Astrocyte of the cerebellum (primary cell): ENCODE data around the gene STON2.
"Not testable (repeated sequence)": the region's sequence is repeated elsewhere in the genome, so short reads cannot be mapped to it uniquely, and the experiment has no call there.

ENCODE experiments used
- DNase-seq: peaks from one replicate; pipeline ENCODE4 v3.0.0-alpha.2; 2011; ENCODE audit warnings: low read depth
- H3K4me3 ChIP-seq: 2 replicates; pipeline ENCODE4 v1.5.1; 2011; ENCODE audit warnings: mild to moderate bottlenecking, low read depth, low read length, moderate library complexity
- CTCF ChIP-seq: IDR thresholded peaks from 2 replicates; pipeline ENCODE4 v1.5.1; 2012; ENCODE audit warnings: low read length, low read depth, moderate library complexity, mild to moderate bottlenecking; ENCODE audit errors: missing control alignments
- in situ Hi-C: cut with HindIII; loops from 2 replicates; pipeline ENCODE4 v1.10.0; 2017; ENCODE audit warnings: low sequenced_read_pairs

The STON2 gene

GRCh38 chr14:81433378-81433777 lies 33.3 kb upstream of the STON2 start:
- H3K4me3 ChIP-seq: no peak overlapping the region
- no peak for DNase-seq
- TF ChIP-seq CTCF: no peak
- in situ Hi-C loops: no loop called here

DNA sequence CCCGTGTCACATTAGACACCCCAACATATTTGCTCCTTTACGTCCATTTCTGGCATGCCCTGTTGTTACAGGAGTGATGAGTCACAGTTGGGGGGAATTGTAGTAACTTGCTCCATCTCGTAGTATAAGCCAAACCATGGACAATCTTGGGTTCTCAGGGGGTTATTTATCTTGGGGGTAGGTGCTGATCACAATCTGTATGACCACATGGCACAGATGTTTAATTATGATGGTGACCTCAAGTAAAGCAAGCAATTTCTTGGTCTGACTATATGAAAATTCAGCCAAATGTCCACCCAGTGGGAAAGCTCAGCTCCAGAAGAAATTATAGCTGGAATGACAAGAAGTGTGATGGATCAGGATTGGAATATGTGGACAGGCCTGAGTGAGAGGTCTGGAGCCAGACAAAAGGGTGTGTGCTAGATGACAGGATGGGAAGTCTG lies 32.1 kb upstream of the STON2 start:
- no peak for TF ChIP-seq CTCF

DNA sequence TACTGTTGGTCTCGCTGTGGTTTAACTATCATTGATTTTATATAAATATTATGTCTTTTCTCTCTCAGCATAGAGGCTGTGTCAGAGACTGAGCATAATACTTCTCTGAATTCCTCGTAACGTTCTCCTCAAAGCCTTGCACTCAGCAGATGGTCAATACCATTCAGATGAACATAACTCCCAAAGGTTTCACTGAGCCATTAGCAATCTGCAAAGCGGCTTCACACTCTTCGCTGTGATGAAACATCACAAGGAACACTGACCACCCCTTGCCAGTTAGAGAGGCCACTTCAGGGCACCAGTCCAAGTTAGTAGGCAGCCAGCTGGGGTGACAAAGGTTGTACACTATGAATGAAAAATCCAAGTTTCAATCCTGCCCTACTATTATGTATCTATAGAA lies 30.1 kb upstream of the STON2 start:
- in situ Hi-C loops: no loop called here
- DNase-seq: no peak
- no peak overlapping the region for H3K4me3 ChIP-seq
- no peak for TF ChIP-seq CTCF

More for the DNA sequence above, 32.1 kb upstream of the STON2 start:
- in situ Hi-C loops: no loop called here
- DNase-seq: no peak
- no peak overlapping the region for H3K4me3 ChIP-seq

- not testable (repeated sequence) for H3K4me3 ChIP-seq, DNase-seq
- in situ Hi-C loops: loop anchor here (5.0 kb wide), 1 partner anchor 77 kb away; no protein-coding TSS in a partner anchor
These were observed 29.6 kb upstream of the STON2 start for GRCh38 chr14:81429749-81430148.

- H3K4me3 ChIP-seq: no peak overlapping the region
- TF ChIP-seq CTCF: no peak
- in situ Hi-C loops: loop anchor here (5.0 kb wide), 1 partner anchor 77 kb away; no protein-coding TSS in a partner anchor
- no peak for DNase-seq
These were observed 28.9 kb upstream of the STON2 start for GRCh38 chr14:81429028-81429427.

- no peak for TF ChIP-seq CTCF
- no peak for DNase-seq
- no peak overlapping the region for H3K4me3 ChIP-seq
- in situ Hi-C loops: loop anchor here (5.0 kb wide), 1 partner anchor 75 kb away; no protein-coding TSS in a partner anchor
These were observed 27.4 kb upstream of the STON2 start for GRCh38 chr14:81427348-81428058.

DNA sequence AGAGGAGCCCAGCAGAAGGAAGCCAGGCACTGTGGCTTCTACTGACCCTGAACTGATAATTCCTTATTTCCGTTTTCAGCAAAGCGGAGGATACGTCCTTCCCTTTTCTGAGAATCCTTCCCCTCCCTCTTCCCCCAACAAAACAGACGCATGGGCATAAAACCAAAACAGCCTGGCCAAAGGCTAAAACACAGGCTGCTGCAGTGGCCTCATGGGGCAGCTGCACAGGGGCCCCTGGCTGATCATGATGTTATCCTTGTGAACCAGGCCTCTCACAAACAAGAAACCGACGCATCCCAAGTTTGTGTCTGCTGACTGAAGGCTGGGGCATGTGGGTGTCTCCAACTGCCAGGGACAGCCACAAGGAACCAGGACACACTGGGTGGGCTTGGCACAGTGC lies 23.4 kb upstream of the STON2 start:
- in situ Hi-C loops: no loop called here
- H3K4me3 ChIP-seq: no peak overlapping the region
- no peak for TF ChIP-seq CTCF
- DNase-seq: no peak
